ENCODE data around the gene HDAC8. TPM values are rescaled to one million over a fixed set of nuclear protein-coding genes. Genes with fewer than 3 reads are reported as not detected.

HDAC8 gene
- total RNA-seq, 2 experiments from 2014 or later: 5.8 to 6.8 TPM

DNA sequence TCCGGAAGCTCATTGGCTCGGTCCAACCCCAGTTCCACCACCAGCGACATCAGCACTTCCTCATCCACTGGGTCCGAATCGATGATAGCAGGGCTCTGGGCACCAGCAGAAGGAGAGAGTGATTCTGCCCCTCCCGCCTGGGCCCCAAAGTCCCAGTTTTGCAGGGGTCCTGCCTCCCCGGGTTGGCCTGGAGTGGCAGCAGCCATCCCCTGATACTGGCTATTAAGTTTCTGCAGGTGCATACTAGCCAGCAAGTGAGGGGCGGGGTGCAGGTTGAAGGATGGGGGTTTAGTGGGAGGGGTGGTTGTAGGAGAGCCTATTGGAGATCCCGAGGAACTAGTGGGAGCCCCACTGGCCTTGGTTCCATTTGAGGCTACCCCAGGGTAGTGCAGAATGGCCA, 270.9 kb downstream of the HDAC8 start:
- no peaks in the 10 kb centered on the region for H3K4me1 Mint-ChIP-seq (ENCODE audit: low read depth)
- TF ChIP-seq, protein P1, sequence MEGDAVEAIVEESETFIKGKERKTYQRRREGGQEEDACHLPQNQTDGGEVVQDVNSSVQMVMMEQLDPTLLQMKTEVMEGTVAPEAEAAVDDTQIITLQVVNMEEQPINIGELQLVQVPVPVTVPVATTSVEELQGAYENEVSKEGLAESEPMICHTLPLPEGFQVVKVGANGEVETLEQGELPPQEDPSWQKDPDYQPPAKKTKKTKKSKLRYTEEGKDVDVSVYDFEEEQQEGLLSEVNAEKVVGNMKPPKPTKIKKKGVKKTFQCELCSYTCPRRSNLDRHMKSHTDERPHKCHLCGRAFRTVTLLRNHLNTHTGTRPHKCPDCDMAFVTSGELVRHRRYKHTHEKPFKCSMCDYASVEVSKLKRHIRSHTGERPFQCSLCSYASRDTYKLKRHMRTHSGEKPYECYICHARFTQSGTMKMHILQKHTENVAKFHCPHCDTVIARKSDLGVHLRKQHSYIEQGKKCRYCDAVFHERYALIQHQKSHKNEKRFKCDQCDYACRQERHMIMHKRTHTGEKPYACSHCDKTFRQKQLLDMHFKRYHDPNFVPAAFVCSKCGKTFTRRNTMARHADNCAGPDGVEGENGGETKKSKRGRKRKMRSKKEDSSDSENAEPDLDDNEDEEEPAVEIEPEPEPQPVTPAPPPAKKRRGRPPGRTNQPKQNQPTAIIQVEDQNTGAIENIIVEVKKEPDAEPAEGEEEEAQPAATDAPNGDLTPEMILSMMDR (IDR thresholded peaks at IDR 0.05): no peak
- peaks cover 21 to 38% of the 10 kb centered on the region in 2 experiments for H3K27me3 ChIP-seq (ENCODE audit: control insufficient read depth in 1 of 2, insufficient read depth in 2 of 2, low read length in 2 of 2)
- POLR2A ChIA-PET: interaction anchor here (1.0 kb wide), 1 partner anchor 24 kb away, joined by 4 read pairs; the partner anchor contains the start of gene RPS4X
- H3K27ac Mint-ChIP-seq: no peak overlapping the region
- DNase-seq (no peak), ATAC-seq (ENCODE audit: poor library complexity) (no peak)
- peaks cover 77% of the 10 kb centered on the region for H3K27me3 Mint-ChIP-seq
- CTCF ChIA-PET: no interaction called here
- H3K4me3 Mint-ChIP-seq: no peak overlapping the region
- no peak overlapping the region for H3K27ac ChIP-seq (ENCODE audit: low read depth in 1 of 2, low read length in 2 of 2)
- peaks cover 15% of the 10 kb centered on the region for H3K4me1 ChIP-seq (ENCODE audit: insufficient read depth, low read length)
- intact Hi-C loops (cut with DNase I, micrococcal nuclease): no loop called here
- no peaks in the 10 kb centered on the region for H3K36me3 Mint-ChIP-seq (ENCODE audit: low read depth)
- H3K9me3 ChIP-seq (ENCODE audit: control insufficient read depth in 1 of 2, insufficient read depth in 1 of 2, low read length in 2 of 2): peaks cover 0 to 5% of the 10 kb centered on the region in 2 experiments
- H3K36me3 ChIP-seq (ENCODE audit: insufficient read depth, low read length): no peaks in the 10 kb centered on the region
- no peak overlapping the region for H3K4me3 ChIP-seq (ENCODE audit: low read length)
- H3K9me3 Mint-ChIP-seq: no peaks in the 10 kb centered on the region

DNA sequence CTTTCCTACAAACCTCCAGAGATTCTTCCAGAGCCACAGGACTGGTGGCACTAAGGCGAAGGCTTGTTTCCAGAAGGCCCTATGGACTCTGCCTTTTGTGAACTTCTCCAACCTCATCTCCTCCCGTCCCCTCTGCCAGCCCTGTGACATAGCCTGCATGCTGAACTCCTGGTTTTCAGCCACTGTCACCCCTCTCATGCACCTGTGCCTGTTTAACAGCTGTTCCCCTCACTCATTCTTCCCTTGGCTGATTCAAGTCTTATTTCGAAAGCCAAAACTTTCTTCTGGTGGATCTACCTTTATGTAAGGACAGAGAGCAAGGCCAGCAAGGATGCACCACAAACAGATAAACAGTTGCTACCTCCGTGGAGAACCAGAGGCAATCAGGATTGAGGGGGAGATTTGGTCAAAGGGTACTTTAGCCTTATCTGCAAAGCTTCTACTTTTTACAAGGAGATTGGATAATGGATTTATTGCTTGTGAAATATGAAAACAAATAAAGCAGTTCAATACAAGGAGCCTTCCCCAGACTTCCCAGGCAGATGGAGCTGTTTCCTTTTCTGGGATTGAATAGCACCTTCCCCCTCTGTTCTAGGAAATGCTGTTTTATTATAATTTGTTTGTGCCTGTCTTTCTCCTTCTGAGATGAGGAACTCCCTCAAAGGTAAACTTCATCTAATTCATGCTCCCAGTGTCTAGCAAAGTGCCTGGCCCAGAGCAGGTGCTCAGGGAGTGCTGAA, 272.6 kb downstream of the HDAC8 start:
- Mint-ChIP-seq H3K27me3 (peaks cover 82% of the 10 kb centered on the region), H3K4me1 (ENCODE audit: low read depth) (no peaks in the 10 kb centered on the region), H3K9me3 (no peaks in the 10 kb centered on the region), H3K36me3 (ENCODE audit: low read depth) (no peaks in the 10 kb centered on the region), H3K27ac (no peak overlapping the region), H3K4me3 (no peak overlapping the region)
- H3K4me3 ChIP-seq (ENCODE audit: low read length): no peak overlapping the region
- H3K27ac ChIP-seq (ENCODE audit: low read depth in 1 of 2, low read length in 2 of 2): no peak overlapping the region
- intact Hi-C loops (cut with DNase I, micrococcal nuclease): no loop called here
- ATAC-seq (ENCODE audit: poor library complexity) (no peak), DNase-seq (no peak)
- no peaks in the 10 kb centered on the region for H3K36me3 ChIP-seq (ENCODE audit: insufficient read depth, low read length)
- TF ChIP-seq, protein P1 (IDR thresholded peaks at IDR 0.05): no peak
- ChIA-PET POLR2A (no interaction called here), CTCF (no interaction called here)
- H3K27me3 ChIP-seq (ENCODE audit: control insufficient read depth in 1 of 2, insufficient read depth in 2 of 2, low read length in 2 of 2): peaks cover 13 to 32% of the 10 kb centered on the region in 2 experiments
- H3K9me3 ChIP-seq (ENCODE audit: control insufficient read depth in 1 of 2, insufficient read depth in 1 of 2, low read length in 2 of 2): peaks cover 0 to 4% of the 10 kb centered on the region in 2 experiments
- peaks cover 5% of the 10 kb centered on the region for H3K4me1 ChIP-seq (ENCODE audit: insufficient read depth, low read length)

DNA sequence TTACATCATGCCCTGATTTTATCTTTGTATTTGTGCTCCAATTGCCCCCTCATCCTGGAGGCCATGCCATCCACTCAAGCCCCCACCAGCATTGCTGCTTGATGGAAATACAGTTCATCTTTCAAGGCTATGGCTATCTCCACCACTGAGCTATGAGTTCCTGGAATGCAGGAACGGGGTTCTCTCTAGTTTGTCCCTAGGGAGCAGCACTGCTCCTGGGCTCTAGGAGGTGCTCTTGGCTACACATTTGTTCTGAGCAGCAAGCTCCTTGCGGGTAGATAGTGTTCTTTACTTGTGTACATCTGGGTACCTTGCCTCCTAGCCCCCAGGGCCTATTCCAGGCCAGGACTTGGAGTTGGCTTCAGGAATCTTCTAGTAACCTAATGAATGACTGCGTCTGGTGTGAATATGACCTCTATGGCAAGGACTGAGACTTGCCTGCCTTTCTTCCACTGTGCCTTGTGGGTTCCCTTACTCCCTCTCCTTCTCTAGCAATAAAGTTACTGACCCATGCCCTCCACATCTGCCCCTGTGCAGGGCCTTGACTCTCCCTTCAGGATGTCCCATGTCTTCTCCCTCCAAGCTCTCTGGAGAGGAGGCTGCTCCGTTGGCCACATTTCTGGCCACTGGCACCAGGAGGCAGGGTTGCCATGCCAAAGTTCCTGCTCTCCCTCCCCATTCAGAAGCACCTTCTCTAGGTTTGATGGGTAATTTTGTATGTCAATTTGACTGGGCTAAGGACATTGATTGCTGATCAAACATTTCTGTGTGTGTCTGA, 274.5 kb downstream of the HDAC8 start:
- Histone ChIP-seq H3K36me3 (ENCODE audit: insufficient read depth, low read length) (no peaks in the 10 kb centered on the region), H3K4me1 (ENCODE audit: insufficient read depth, low read length) (no peaks in the 10 kb centered on the region), H3K4me3 (ENCODE audit: low read length) (no peak overlapping the region), H3K9me3 (ENCODE audit: control insufficient read depth in 1 of 2, insufficient read depth in 1 of 2, low read length in 2 of 2) (no peaks in the 10 kb centered on the region), H3K27me3 (ENCODE audit: control insufficient read depth in 1 of 2, insufficient read depth in 2 of 2, low read length in 2 of 2) (peaks cover 5 to 12% of the 10 kb centered on the region in 2 experiments), H3K27ac (ENCODE audit: low read depth in 1 of 2, low read length in 2 of 2) (no peak overlapping the region)
- no peaks in the 10 kb centered on the region for H3K9me3 Mint-ChIP-seq
- peak in 1 of 14 experiments; percentile 22 for DNase-seq
- TF ChIP-seq, protein P1 (IDR thresholded peaks at IDR 0.05): no peak
- CTCF ChIA-PET: no interaction called here
- no peaks in the 10 kb centered on the region for H3K36me3 Mint-ChIP-seq (ENCODE audit: low read depth)
- ATAC-seq (ENCODE audit: poor library complexity): no peak
- intact Hi-C loops (cut with DNase I, micrococcal nuclease): no loop called here
- H3K4me3 Mint-ChIP-seq: no peak overlapping the region
- no peaks in the 10 kb centered on the region for H3K4me1 Mint-ChIP-seq (ENCODE audit: low read depth)
- H3K27ac Mint-ChIP-seq: no peak overlapping the region
- POLR2A ChIA-PET: no interaction called here
- peaks cover 71% of the 10 kb centered on the region for H3K27me3 Mint-ChIP-seq

All from CD4-positive, alpha-beta T cell (primary cell).